CD4-positive, alpha-beta T cell (primary cell): ENCODE measurements around the gene GDPD2. TPM values are rescaled to one million over a fixed set of nuclear protein-coding genes. Genes with fewer than 3 reads are reported as not detected.
A peak's percentile ranks its signal among the peaks of the same experiment; 100 is the strongest.

Experiments
- ATAC-seq: fragments of 200-7000 bp; cut with Tn5 transposase; one replicate; pipeline ENCODE4 v1.10.0; 2022; ENCODE audit warnings: mild to moderate bottlenecking; ENCODE audit not compliant: poor library complexity
- CTCF ChIA-PET: fragments of 350-600 bp; sonication (Branson Sonifier 250); formaldehyde crosslinking; loops from one replicate; lab custom pipeline; 2021; ENCODE audit warnings: antibody characterized with exemption, inconsistent platforms; lab: Charles Lee
- POLR2A ChIA-PET: fragments of 350-600 bp; sonication (Branson Sonifier 250); formaldehyde crosslinking; loops from one replicate; lab custom pipeline; 2021; ENCODE audit warnings: antibody characterized with exemption, inconsistent platforms; lab: Charles Lee
- DNase-seq, 14 experiments: peaks; one replicate each; pipeline ENCODE4 v3.0.0-alpha.2; 2013 to 2020; ENCODE audit warnings: mixed read lengths in 2 of 14
- H3K27ac ChIP-seq, 2 donors: one replicate each; pipeline versions ENCODE4 v1.5.1 to v1.7.0; 2013; ENCODE audit warnings: low read length in 2 of 2, low read depth in 1 of 2, mild to moderate bottlenecking in 1 of 2
- H3K27me3 ChIP-seq, 2 experiments: 1 replicate in 1 of 2; 2 replicates in 1 of 2; pipeline versions ENCODE4 v1.6.1 to v1.7.0; 2013; ENCODE audit warnings: low read length in 2 of 2, control low read depth in 1 of 2, mild to moderate bottlenecking in 1 of 2, moderate library complexity in 1 of 2; ENCODE audit not compliant: insufficient read depth in 2 of 2, control insufficient read depth in 1 of 2
- H3K36me3 ChIP-seq: one replicate; pipeline ENCODE4 v1.6.1; 2013; ENCODE audit warnings: low read length, control low read depth; ENCODE audit not compliant: insufficient read depth
- H3K4me1 ChIP-seq: one replicate; pipeline ENCODE4 v1.6.1; 2013; ENCODE audit warnings: low read length, control low read depth; ENCODE audit not compliant: insufficient read depth
- H3K4me3 ChIP-seq: one replicate; pipeline ENCODE4 v1.5.1; 2013; ENCODE audit warnings: mild to moderate bottlenecking, low read length, moderate library complexity
- H3K9me3 ChIP-seq, 2 experiments: 1 replicate in 1 of 2; 2 replicates in 1 of 2; pipeline versions ENCODE4 v1.6.1 to v1.7.0; 2013; ENCODE audit warnings: low read length in 2 of 2, mild to moderate bottlenecking in 2 of 2, control low read depth in 1 of 2, moderate library complexity in 1 of 2; ENCODE audit not compliant: control insufficient read depth in 1 of 2, insufficient read depth in 1 of 2
- H3K27ac Mint-ChIP-seq: one replicate; pipeline ENCODE4 v1.8.0; 2020; ENCODE audit warnings: mixed read lengths
- H3K27me3 Mint-ChIP-seq: one replicate; pipeline ENCODE4 v1.8.0; 2021; ENCODE audit warnings: mixed read lengths
- H3K36me3 Mint-ChIP-seq: one replicate; pipeline ENCODE4 v1.8.0; 2021; ENCODE audit warnings: low read depth, mixed read lengths
- H3K4me1 Mint-ChIP-seq: one replicate; pipeline ENCODE4 v1.8.0; 2021; ENCODE audit warnings: low read depth, mixed read lengths
- H3K4me3 Mint-ChIP-seq: one replicate; pipeline ENCODE4 v1.8.0; 2020; ENCODE audit warnings: mild to moderate bottlenecking, mixed read lengths
- H3K9me3 Mint-ChIP-seq: one replicate; pipeline ENCODE4 v1.8.0; 2020; ENCODE audit warnings: mixed read lengths
- intact Hi-C, 2 experiments: fragments of 100-400 bp; cut with DNase I in 1 of 2; cut with micrococcal nuclease in 1 of 2; formaldehyde crosslinking; loops; one replicate each; pipeline versions ENCODE4 v1.15.1 to v1.9.0; 2023 to 2025; cut with DNase I, micrococcal nuclease
- total RNA-seq, 174 experiments: library from RNA in 2 of 174; stranded (reverse) in 2 of 174; gene quantifications; one replicate each; pipeline ENCODE4 v1.2.3 and lab custom pipeline; 2021 to 2026
- TF ChIP-seq, protein P1 (sequence below): fragments of 200-600 bp; IDR thresholded peaks from one replicate; pipeline ENCODE4 v1.8.0; 2022; ENCODE audit warnings: antibody characterized with exemption, mild to moderate bottlenecking

The GDPD2 gene
- total RNA-seq, 2 experiments from 2014 or later = not detected

DNA sequence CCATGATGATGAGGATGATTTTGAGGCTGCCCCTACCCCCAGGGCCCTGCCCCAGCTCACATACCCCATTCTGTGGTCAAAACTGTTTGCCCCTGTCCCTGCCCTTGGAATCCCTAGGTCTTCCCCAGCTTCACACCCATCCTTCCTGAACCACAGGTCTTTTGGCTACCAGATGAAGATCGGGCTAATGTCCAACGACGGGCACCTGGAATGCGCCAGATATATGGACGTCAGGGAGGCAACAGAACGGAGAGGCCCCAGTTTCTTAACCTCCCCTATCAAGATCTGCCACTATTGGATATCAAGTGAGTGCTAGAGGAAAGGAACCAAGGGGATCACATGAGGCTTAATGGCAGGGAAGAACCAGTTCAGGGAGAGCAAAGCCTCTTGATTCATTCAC, 6.6 kb downstream of the GDPD2 start:
- ATAC-seq (no peak), DNase-seq (no peak)
- TF ChIP-seq, protein P1, sequence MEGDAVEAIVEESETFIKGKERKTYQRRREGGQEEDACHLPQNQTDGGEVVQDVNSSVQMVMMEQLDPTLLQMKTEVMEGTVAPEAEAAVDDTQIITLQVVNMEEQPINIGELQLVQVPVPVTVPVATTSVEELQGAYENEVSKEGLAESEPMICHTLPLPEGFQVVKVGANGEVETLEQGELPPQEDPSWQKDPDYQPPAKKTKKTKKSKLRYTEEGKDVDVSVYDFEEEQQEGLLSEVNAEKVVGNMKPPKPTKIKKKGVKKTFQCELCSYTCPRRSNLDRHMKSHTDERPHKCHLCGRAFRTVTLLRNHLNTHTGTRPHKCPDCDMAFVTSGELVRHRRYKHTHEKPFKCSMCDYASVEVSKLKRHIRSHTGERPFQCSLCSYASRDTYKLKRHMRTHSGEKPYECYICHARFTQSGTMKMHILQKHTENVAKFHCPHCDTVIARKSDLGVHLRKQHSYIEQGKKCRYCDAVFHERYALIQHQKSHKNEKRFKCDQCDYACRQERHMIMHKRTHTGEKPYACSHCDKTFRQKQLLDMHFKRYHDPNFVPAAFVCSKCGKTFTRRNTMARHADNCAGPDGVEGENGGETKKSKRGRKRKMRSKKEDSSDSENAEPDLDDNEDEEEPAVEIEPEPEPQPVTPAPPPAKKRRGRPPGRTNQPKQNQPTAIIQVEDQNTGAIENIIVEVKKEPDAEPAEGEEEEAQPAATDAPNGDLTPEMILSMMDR = no peak
- Mint-ChIP-seq H3K27me3 (no peaks in the 10 kb centered on the region), H3K27ac (no peak overlapping the region), H3K9me3 (no peaks in the 10 kb centered on the region), H3K4me1 (peaks cover 14% of the 10 kb centered on the region), H3K36me3 (no peaks in the 10 kb centered on the region), H3K4me3 (no peak overlapping the region)
- Histone ChIP-seq H3K36me3 (no peaks in the 10 kb centered on the region), H3K4me1 (peaks cover 11% of the 10 kb centered on the region), H3K27ac (no peak overlapping the region), H3K9me3 (no peaks in the 10 kb centered on the region), H3K27me3 (no peaks in the 10 kb centered on the region), H3K4me3 (no peak overlapping the region)
- CTCF ChIA-PET = no interaction called here
- POLR2A ChIA-PET = no interaction called here
- intact Hi-C loops = loop anchor here (5.0 to 10.0 kb wide), 5 partner anchors 97 to 895 kb away; partner anchors contain the start of genes IGBP1 (in 1 of the 2), KIF4A (in 1 of the 2), PDZD11 (in 1 of the 2) and RAB41 (in 1 of the 2)

DNA sequence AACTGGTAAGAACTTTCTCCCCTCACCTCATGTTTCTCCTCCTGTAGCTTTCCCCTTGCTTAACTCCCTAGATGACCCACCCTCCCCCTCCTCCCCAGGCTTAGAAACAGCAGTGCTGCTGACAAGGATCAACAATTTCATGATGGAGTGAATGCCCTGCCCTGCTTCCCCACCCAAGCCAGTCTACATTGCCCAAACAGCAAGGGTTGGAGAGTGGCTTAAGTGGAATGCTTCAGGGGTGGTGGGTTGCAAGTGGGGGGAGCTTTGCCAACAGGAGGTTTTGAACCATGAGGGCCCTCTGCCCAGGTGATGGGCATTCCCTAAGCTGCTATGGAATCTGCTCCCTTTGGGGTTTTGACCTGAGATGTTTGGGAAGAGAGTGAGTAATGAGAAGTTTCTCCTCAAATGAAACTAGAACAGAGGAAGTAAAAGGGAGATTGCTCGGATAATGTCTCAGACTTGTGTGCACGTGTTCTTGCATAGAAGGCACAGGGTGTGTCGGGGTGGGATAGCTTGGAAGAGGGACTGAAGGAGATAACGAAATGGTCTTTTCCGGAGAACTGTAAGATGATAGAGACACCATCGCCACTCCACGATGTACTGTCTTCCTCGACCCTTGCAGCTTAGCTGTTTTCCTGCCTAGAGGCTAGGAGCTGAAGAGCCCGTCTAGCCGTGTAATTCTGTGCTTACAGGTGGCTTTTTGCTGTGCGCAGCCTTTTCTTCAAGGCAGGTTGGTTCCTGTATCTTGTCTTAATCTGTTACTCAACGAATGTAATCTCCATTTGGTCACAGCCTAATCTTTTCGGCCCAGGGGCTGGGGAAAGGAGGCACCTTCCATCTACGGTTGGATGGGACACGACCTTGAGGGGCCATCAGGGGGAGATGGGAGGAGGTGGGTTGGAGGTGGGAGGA, 10.1 kb downstream of the GDPD2 start:
- Mint-ChIP-seq H3K4me3 (peak overlapping the region; percentile 95), H3K27me3 (peaks cover 10% of the 10 kb centered on the region), H3K36me3 (no peaks in the 10 kb centered on the region), H3K27ac (peak overlapping the region; percentile 93), H3K9me3 (no peaks in the 10 kb centered on the region), H3K4me1 (peaks cover 19% of the 10 kb centered on the region)
- no peaks in the 10 kb centered on the region for H3K27me3 ChIP-seq
- H3K4me1 ChIP-seq = peaks cover 18% of the 10 kb centered on the region
- H3K36me3 ChIP-seq = no peaks in the 10 kb centered on the region
- peak overlapping the region; percentile 65 for H3K4me3 ChIP-seq
- ATAC-seq (peak; percentile 5), DNase-seq (no peak)
- ChIA-PET CTCF (interaction anchor here (0.6 to 3.0 kb wide), 6 partner anchors 9 to 265 kb away, joined by 3 to 7 read pairs (median 4); partner anchors contain the start of gene GDPD2), POLR2A (interaction anchor here (1.0 to 2.7 kb wide), 4 partner anchors 12 to 749 kb away, joined by 3 to 10 read pairs (median 4); partner anchors contain the start of genes DLG3 and IGBP1)
- intact Hi-C loops = loop anchor here (1.0 to 10.0 kb wide), 7 partner anchors 101 to 898 kb away; partner anchors contain the start of genes IGBP1 (in 1 of the 2), KIF4A (in 1 of the 2), PDZD11 (in 1 of the 2) and RAB41 (in 1 of the 2)
- TF ChIP-seq, protein P1 = no peak
- no peak overlapping the region for H3K27ac ChIP-seq
- H3K9me3 ChIP-seq = no peaks in the 10 kb centered on the region

DNA sequence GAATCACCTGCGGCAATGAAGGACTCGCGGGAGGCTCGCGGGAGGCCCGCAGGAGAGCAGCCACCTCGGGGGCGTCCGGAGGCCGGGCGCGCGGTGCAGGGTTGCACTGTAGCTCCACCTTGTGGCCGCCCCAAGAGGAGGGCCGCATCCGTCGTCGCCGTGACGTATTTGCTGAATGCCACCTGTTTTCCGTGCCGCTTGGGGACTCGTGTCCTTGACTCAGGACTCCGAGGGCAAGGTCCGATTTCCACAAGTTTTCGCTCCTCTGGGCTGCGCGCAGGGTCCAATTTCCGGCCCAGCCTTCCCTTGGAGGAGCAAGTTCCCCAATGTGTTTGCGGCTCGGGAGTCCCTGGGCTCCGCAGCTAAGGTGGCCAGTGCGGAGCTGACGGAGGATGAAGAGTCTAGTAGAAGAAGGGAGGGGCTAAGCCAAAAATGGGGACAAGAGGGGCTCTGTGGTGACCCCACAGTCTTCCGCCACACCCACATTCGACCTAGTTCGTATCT, 10.8 kb downstream of the GDPD2 start:
- Histone ChIP-seq H3K27ac (peak overlapping the region; percentile 13 to 51), H3K36me3 (no peaks in the 10 kb centered on the region), H3K4me3 (peak overlapping the region; percentile 65), H3K4me1 (peaks cover 20% of the 10 kb centered on the region), H3K9me3 (no peaks in the 10 kb centered on the region), H3K27me3 (no peaks in the 10 kb centered on the region)
- Mint-ChIP-seq H3K36me3 (no peaks in the 10 kb centered on the region), H3K9me3 (no peaks in the 10 kb centered on the region), H3K27me3 (peaks cover 15% of the 10 kb centered on the region), H3K27ac (peak overlapping the region; percentile 93), H3K4me1 (peaks cover 19% of the 10 kb centered on the region), H3K4me3 (peak overlapping the region; percentile 95)
- intact Hi-C loops = loop anchor here (1.0 to 10.0 kb wide), 9 partner anchors 17 to 899 kb away; partner anchors contain the start of genes IGBP1 (in 1 of the 2), KIF4A (in 1 of the 2), PDZD11 (in 1 of the 2) and RAB41 (in 1 of the 2)
- POLR2A ChIA-PET = interaction anchor here (1.0 to 2.7 kb wide), 3 partner anchors 11 to 749 kb away, joined by 3 to 10 read pairs (median 4); partner anchors contain the start of gene DLG3
- DNase-seq (peak; percentile 58 to 88 (median 68)), ATAC-seq (peak; percentile 81)
- TF ChIP-seq, protein P1 = peak; percentile 69
- CTCF ChIA-PET = interaction anchor here (0.5 to 3.0 kb wide), 8 partner anchors 9 to 748 kb away, joined by 3 to 7 read pairs (median 3); partner anchors contain the start of gene GDPD2
